Measurements from ENCODE around the gene IPO7.

Gene IPO7

DNA sequence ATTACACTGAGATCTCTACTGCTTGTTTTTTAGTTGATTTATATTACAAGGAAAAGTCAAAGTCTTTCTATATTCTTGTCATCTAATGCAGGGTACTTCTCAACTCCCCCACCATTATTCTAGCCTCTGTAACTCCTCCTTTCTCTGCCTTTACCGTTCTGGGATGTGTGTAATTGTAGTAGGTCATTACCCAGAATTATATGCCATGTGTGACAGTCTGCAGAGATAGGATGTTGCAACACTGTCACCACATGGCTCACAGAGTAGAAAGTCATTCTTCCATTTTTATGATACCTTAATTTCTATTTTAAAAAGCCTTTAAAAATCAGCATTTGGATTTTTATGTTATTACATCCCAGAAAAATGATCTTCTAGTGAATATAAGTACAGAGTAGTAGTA is 109.0 kb downstream of the IPO7 start:
- TF ChIP-seq, protein P1, sequence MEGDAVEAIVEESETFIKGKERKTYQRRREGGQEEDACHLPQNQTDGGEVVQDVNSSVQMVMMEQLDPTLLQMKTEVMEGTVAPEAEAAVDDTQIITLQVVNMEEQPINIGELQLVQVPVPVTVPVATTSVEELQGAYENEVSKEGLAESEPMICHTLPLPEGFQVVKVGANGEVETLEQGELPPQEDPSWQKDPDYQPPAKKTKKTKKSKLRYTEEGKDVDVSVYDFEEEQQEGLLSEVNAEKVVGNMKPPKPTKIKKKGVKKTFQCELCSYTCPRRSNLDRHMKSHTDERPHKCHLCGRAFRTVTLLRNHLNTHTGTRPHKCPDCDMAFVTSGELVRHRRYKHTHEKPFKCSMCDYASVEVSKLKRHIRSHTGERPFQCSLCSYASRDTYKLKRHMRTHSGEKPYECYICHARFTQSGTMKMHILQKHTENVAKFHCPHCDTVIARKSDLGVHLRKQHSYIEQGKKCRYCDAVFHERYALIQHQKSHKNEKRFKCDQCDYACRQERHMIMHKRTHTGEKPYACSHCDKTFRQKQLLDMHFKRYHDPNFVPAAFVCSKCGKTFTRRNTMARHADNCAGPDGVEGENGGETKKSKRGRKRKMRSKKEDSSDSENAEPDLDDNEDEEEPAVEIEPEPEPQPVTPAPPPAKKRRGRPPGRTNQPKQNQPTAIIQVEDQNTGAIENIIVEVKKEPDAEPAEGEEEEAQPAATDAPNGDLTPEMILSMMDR (IDR thresholded peaks at IDR 0.05; ENCODE audit: low read depth, low read length), result no peak
- H3K4me3 ChIP-seq (ENCODE audit: low read depth, low read length), result no peak overlapping the region
- no peak for DNase-seq (ENCODE audit: low read depth, low spot score)
- in situ Hi-C loops (cut with HindIII; ENCODE audit: low sequenced_read_pairs), result no loop called here

DNA sequence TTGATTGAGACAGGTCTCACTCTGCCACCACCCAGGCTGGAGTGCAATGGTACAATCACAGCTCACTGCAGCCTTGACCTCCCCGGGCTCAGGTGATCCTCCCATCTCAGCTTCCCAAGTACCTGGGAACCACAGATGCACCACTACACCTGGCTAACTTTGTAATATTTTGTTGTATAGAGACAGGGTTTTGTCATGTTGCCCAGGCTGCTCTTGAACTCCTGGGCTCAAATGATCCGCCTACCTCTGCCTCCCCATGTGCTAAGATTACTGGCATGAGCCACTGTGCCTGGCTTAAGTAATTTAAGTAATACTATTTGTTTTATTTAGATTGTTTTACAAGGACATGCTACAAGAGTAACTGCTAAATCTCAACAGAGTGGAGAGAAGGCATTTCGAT is 109.9 kb downstream of the IPO7 start:
- in situ Hi-C loops (cut with HindIII; ENCODE audit: low sequenced_read_pairs), result no loop called here
- no peak for DNase-seq (ENCODE audit: low read depth, low spot score)
- H3K4me3 ChIP-seq (ENCODE audit: low read depth, low read length), result no peak overlapping the region
- TF ChIP-seq, protein P1 (IDR thresholded peaks at IDR 0.05; ENCODE audit: low read depth, low read length), result no peak

DNA sequence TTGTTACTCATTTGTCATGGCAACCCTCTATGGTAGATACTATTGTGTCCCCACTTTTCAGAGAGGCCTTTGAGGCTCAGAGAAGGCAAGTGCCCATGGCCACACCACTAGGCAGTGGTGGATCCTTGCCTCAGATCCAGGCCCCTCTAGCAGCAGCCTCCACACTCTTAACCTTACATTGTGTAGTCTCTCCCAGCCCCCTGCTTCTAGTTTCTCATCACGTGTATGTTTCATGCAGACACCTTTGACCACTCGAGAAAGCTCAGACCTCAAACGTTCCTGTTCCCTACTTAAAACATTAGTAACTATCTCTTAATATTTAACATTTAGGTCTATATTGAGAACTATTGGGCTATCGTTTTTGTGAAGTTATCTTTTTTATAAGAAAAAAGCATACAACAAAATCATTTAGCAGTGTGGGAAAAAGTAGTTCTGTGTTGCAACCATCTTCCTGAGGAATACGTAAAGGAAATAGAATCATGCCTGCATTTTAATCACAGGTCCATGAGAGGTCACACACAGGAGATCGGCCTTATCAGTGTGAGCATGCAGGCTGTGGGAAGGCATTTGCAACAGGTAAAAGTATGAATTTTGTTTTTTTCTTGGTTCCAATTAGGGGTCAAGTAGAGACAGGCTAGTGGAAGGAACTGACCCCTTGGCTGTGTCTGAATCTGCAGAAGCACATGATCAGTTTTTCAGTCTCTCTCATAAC is 111.5 kb downstream of the IPO7 start:
- H3K4me3 ChIP-seq (ENCODE audit: low read depth, low read length), result no peak overlapping the region
- in situ Hi-C loops (cut with HindIII; ENCODE audit: low sequenced_read_pairs), result no loop called here
- DNase-seq (ENCODE audit: low read depth, low spot score), result no peak
- TF ChIP-seq, protein P1 (IDR thresholded peaks at IDR 0.05; ENCODE audit: low read depth, low read length), result no peak

All from astrocyte of the spinal cord (primary cell).